T-helper 17 cell (primary cell): Measurements from ENCODE around the gene CENPX. TPM values are rescaled to one million over a fixed set of nuclear protein-coding genes. Genes with fewer than 3 reads are reported as not detected.

Experiments
- ATAC-seq: fragments of 150-1000 bp; cut with Tn5 transposase; 2 replicates; pipeline ENCODE4 v1.10.0; 2021; ENCODE audit warnings: mild to moderate bottlenecking, moderate library complexity
- DNase-seq, 3 donors: peaks; one replicate each; pipeline versions ENCODE4 v3.0.0 to v3.0.0-alpha.2; 2020 to 2021
- H3K9me3 ChIP-seq: one replicate; pipeline ENCODE4 v1.7.0; 2013; ENCODE audit warnings: low read length, mild to moderate bottlenecking; ENCODE audit not compliant: control insufficient read depth, poor library complexity, severe bottlenecking
- H3K27ac Mint-ChIP-seq: one replicate; pipeline ENCODE4 v1.8.0; 2022; ENCODE audit warnings: mild to moderate bottlenecking, moderate library complexity, mixed read lengths
- H3K27me3 Mint-ChIP-seq: one replicate; pipeline ENCODE4 v1.8.0; 2022; ENCODE audit warnings: mixed read lengths
- H3K36me3 Mint-ChIP-seq: one replicate; pipeline ENCODE4 v1.8.0; 2022; ENCODE audit warnings: low read depth, mixed read lengths
- H3K4me1 Mint-ChIP-seq: one replicate; pipeline ENCODE4 v1.8.0; 2022; ENCODE audit warnings: mild to moderate bottlenecking, mixed read lengths
- H3K4me3 Mint-ChIP-seq: one replicate; pipeline ENCODE4 v1.8.0; 2022; ENCODE audit warnings: mild to moderate bottlenecking, moderate library complexity, mixed read lengths
- total RNA-seq, 4 donors: library from RNA in 2 of 4; stranded (reverse) in 2 of 4; gene quantifications; one replicate each; pipeline ENCODE4 v1.2.3 and lab custom pipeline; 2022 to 2026

The CENPX gene
- total RNA-seq, 2 donors from 2014 or later, result 20.9 to 21.1 TPM

- no peak overlapping the region for H3K27ac Mint-ChIP-seq
- H3K4me1 Mint-ChIP-seq, result no peaks in the 10 kb centered on the region
- H3K9me3 ChIP-seq, result no peaks in the 10 kb centered on the region
- H3K36me3 Mint-ChIP-seq, result no peaks in the 10 kb centered on the region
- DNase-seq (no peak), ATAC-seq (no peak)
- H3K27me3 Mint-ChIP-seq, result no peaks in the 10 kb centered on the region
- no peak overlapping the region for H3K4me3 Mint-ChIP-seq
Measured at GRCh38 chr17:82004517-82005455, 17.9 kb downstream of the CENPX start.

- no peaks in the 10 kb centered on the region for H3K27me3 Mint-ChIP-seq
- ATAC-seq, result peak; percentile 51
Measured at GRCh38 chr17:82003411-82004381, 19.0 kb downstream of the CENPX start.

GRCh38 chr17:82001571-82002056 lies 21.1 kb downstream of the CENPX start:
- DNase-seq, result no peak
- Mint-ChIP-seq H3K36me3 (no peaks in the 10 kb centered on the region), H3K4me1 (peaks cover 3% of the 10 kb centered on the region), H3K4me3 (no peak overlapping the region), H3K27ac (no peak overlapping the region), H3K27me3 (no peaks in the 10 kb centered on the region)
- no peak for ATAC-seq
- no peaks in the 10 kb centered on the region for H3K9me3 ChIP-seq

More at GRCh38 chr17:82003411-82004381, 19.0 kb downstream of the CENPX start:
- Mint-ChIP-seq H3K4me3 (no peak overlapping the region), H3K36me3 (no peaks in the 10 kb centered on the region), H3K4me1 (no peaks in the 10 kb centered on the region), H3K27ac (no peak overlapping the region)
- DNase-seq, result no peak
- H3K9me3 ChIP-seq, result no peaks in the 10 kb centered on the region

GRCh38 chr17:82000803-82001570 lies 21.7 kb downstream of the CENPX start:
- H3K4me1 Mint-ChIP-seq, result peaks cover 3% of the 10 kb centered on the region
- H3K27me3 Mint-ChIP-seq, result no peaks in the 10 kb centered on the region
- no peaks in the 10 kb centered on the region for H3K9me3 ChIP-seq
- ATAC-seq, result no peak
- no peaks in the 10 kb centered on the region for H3K36me3 Mint-ChIP-seq
- H3K27ac Mint-ChIP-seq, result no peak overlapping the region
- DNase-seq, result no peak
- H3K4me3 Mint-ChIP-seq, result no peak overlapping the region

GRCh38 chr17:81999976-82000802 lies 22.5 kb downstream of the CENPX start:
- peaks cover 3% of the 10 kb centered on the region for H3K4me1 Mint-ChIP-seq
- ATAC-seq, result no peak
- H3K27ac Mint-ChIP-seq, result no peak overlapping the region
- no peak overlapping the region for H3K4me3 Mint-ChIP-seq
- H3K9me3 ChIP-seq, result no peaks in the 10 kb centered on the region
- no peak for DNase-seq
- H3K36me3 Mint-ChIP-seq, result no peaks in the 10 kb centered on the region
- no peaks in the 10 kb centered on the region for H3K27me3 Mint-ChIP-seq

GRCh38 chr17:81999587-81999975 lies 23.1 kb downstream of the CENPX start:
- H3K4me1 Mint-ChIP-seq, result peaks cover 3% of the 10 kb centered on the region

GRCh38 chr17:81998691-81999438 lies 23.8 kb downstream of the CENPX start:
- H3K36me3 Mint-ChIP-seq, result no peaks in the 10 kb centered on the region
- DNase-seq (no peak), ATAC-seq (no peak)
- H3K4me1 Mint-ChIP-seq, result peaks cover 3% of the 10 kb centered on the region
- no peaks in the 10 kb centered on the region for H3K27me3 Mint-ChIP-seq
- no peaks in the 10 kb centered on the region for H3K9me3 ChIP-seq
- H3K27ac Mint-ChIP-seq, result no peak overlapping the region
- H3K4me3 Mint-ChIP-seq, result no peak overlapping the region

More at GRCh38 chr17:81999587-81999975, 23.1 kb downstream of the CENPX start:
- no peak for ATAC-seq
- DNase-seq, result no peak
- Mint-ChIP-seq H3K27ac (no peak overlapping the region), H3K4me3 (no peak overlapping the region), H3K27me3 (no peaks in the 10 kb centered on the region), H3K36me3 (no peaks in the 10 kb centered on the region)
- no peaks in the 10 kb centered on the region for H3K9me3 ChIP-seq

GRCh38 chr17:81998212-81998611 lies 24.5 kb downstream of the CENPX start:
- Mint-ChIP-seq H3K4me1 (peaks cover 3% of the 10 kb centered on the region), H3K27me3 (no peaks in the 10 kb centered on the region), H3K36me3 (no peaks in the 10 kb centered on the region), H3K4me3 (no peak overlapping the region), H3K27ac (no peak overlapping the region)
- DNase-seq, result no peak
- no peaks in the 10 kb centered on the region for H3K9me3 ChIP-seq
- no peak for ATAC-seq

- ATAC-seq (no peak), DNase-seq (no peak)
- Mint-ChIP-seq H3K4me1 (peaks cover 3% of the 10 kb centered on the region), H3K27me3 (no peaks in the 10 kb centered on the region), H3K36me3 (no peaks in the 10 kb centered on the region), H3K4me3 (no peak overlapping the region), H3K27ac (no peak overlapping the region)
- H3K9me3 ChIP-seq, result no peaks in the 10 kb centered on the region
Measured at GRCh38 chr17:81996757-81997441, 25.8 kb downstream of the CENPX start.

GRCh38 chr17:81996232-81996756 lies 26.4 kb downstream of the CENPX start:
- H3K27me3 Mint-ChIP-seq, result no peaks in the 10 kb centered on the region
- no peaks in the 10 kb centered on the region for H3K9me3 ChIP-seq
- H3K27ac Mint-ChIP-seq, result no peak overlapping the region
- DNase-seq, result no peak
- no peaks in the 10 kb centered on the region for H3K36me3 Mint-ChIP-seq
- H3K4me1 Mint-ChIP-seq, result peaks cover 3% of the 10 kb centered on the region
- H3K4me3 Mint-ChIP-seq, result no peak overlapping the region
- no peak for ATAC-seq
